ENCODE measurements around the gene OR11L1.

The OR11L1 gene

GRCh38 chr1:247843411-247843810, 1.7 kb upstream of the OR11L1 start:
- no peak overlapping the region for H3K4me3 Mint-ChIP-seq
- no peaks in the 10 kb centered on the region for H3K36me3 Mint-ChIP-seq
- H3K27ac Mint-ChIP-seq: no peak overlapping the region
- H3K27me3 Mint-ChIP-seq: peaks cover 2% of the 10 kb centered on the region
- H3K9me3 Mint-ChIP-seq: no peaks in the 10 kb centered on the region
- no peaks in the 10 kb centered on the region for H3K4me1 Mint-ChIP-seq

- H3K4me3 Mint-ChIP-seq: no peak overlapping the region
Observed at GRCh38 chr1:247840818-247841217, 878 bp downstream of the OR11L1 start.

GRCh38 chr1:247833601-247834000, 8.1 kb downstream of the OR11L1 start:
- no peaks in the 10 kb centered on the region for H3K36me3 Mint-ChIP-seq
- no peak overlapping the region for H3K27ac Mint-ChIP-seq
- H3K9me3 Mint-ChIP-seq: no peaks in the 10 kb centered on the region
- no peaks in the 10 kb centered on the region for H3K27me3 Mint-ChIP-seq
- no peak overlapping the region for H3K4me3 Mint-ChIP-seq
- no peaks in the 10 kb centered on the region for H3K4me1 Mint-ChIP-seq

More at GRCh38 chr1:247840818-247841217, 878 bp downstream of the OR11L1 start:
- no peaks in the 10 kb centered on the region for H3K36me3 Mint-ChIP-seq
- no peak overlapping the region for H3K27ac Mint-ChIP-seq
- H3K9me3 Mint-ChIP-seq: no peaks in the 10 kb centered on the region
- H3K27me3 Mint-ChIP-seq: peaks cover 2% of the 10 kb centered on the region
- no peaks in the 10 kb centered on the region for H3K4me1 Mint-ChIP-seq

- H3K27ac Mint-ChIP-seq: no peak overlapping the region
- H3K36me3 Mint-ChIP-seq: no peaks in the 10 kb centered on the region
- no peaks in the 10 kb centered on the region for H3K4me1 Mint-ChIP-seq
- H3K4me3 Mint-ChIP-seq: no peak overlapping the region
- peaks cover 2% of the 10 kb centered on the region for H3K27me3 Mint-ChIP-seq
- H3K9me3 Mint-ChIP-seq: no peaks in the 10 kb centered on the region
Observed at GRCh38 chr1:247829656-247830055, 12.0 kb downstream of the OR11L1 start.

- H3K27ac Mint-ChIP-seq: no peak overlapping the region
- no peaks in the 10 kb centered on the region for H3K9me3 Mint-ChIP-seq
- peaks cover 2% of the 10 kb centered on the region for H3K27me3 Mint-ChIP-seq
- no peaks in the 10 kb centered on the region for H3K36me3 Mint-ChIP-seq
- no peaks in the 10 kb centered on the region for H3K4me1 Mint-ChIP-seq
- no peak overlapping the region for H3K4me3 Mint-ChIP-seq
Observed at GRCh38 chr1:247825362-247825761, 16.3 kb downstream of the OR11L1 start.

GRCh38 chr1:247824023-247824422, 17.7 kb downstream of the OR11L1 start, which contains the start of gene OR14A16:
Gene OR14A16 (minus strand): TSS chr1:247824119. CDS start chr1:247815729, 8,390 bp downstream.
- Mint-ChIP-seq H3K27ac (no peak within 1 kb of the TSS), H3K9me3 (no peaks in the 10 kb centered on the region), H3K36me3 (no peaks in the 10 kb centered on the region)

GRCh38 chr1:247822060-247822459, 19.6 kb downstream of the OR11L1 start:
- Mint-ChIP-seq H3K9me3 (no peaks in the 10 kb centered on the region), H3K27ac (no peak overlapping the region), H3K4me1 (no peaks in the 10 kb centered on the region), H3K36me3 (no peaks in the 10 kb centered on the region), H3K27me3 (no peaks in the 10 kb centered on the region), H3K4me3 (no peak overlapping the region)

More at GRCh38 chr1:247824023-247824422, 17.7 kb downstream of the OR11L1 start, which contains the start of gene OR14A16:
- no peak within 1 kb of the TSS for H3K4me3 Mint-ChIP-seq
- peaks cover 2% of the 10 kb centered on the region for H3K27me3 Mint-ChIP-seq
- no peaks in the 10 kb centered on the region for H3K4me1 Mint-ChIP-seq

- H3K27ac Mint-ChIP-seq: no peak overlapping the region
- H3K4me3 Mint-ChIP-seq: no peak overlapping the region
- no peaks in the 10 kb centered on the region for H3K27me3 Mint-ChIP-seq
- no peaks in the 10 kb centered on the region for H3K9me3 Mint-ChIP-seq
- no peaks in the 10 kb centered on the region for H3K4me1 Mint-ChIP-seq
- no peaks in the 10 kb centered on the region for H3K36me3 Mint-ChIP-seq
Observed at GRCh38 chr1:247812637-247813036, 29.1 kb downstream of the OR11L1 start.

- Mint-ChIP-seq H3K4me1 (no peaks in the 10 kb centered on the region), H3K4me3 (no peak overlapping the region), H3K36me3 (no peaks in the 10 kb centered on the region), H3K9me3 (peaks cover 6% of the 10 kb centered on the region), H3K27me3 (no peaks in the 10 kb centered on the region), H3K27ac (no peak overlapping the region)
Observed at GRCh38 chr1:247797518-247797917, 44.2 kb downstream of the OR11L1 start.
